Measurements from ENCODE around the gene MYL2.

The MYL2 gene

DNA sequence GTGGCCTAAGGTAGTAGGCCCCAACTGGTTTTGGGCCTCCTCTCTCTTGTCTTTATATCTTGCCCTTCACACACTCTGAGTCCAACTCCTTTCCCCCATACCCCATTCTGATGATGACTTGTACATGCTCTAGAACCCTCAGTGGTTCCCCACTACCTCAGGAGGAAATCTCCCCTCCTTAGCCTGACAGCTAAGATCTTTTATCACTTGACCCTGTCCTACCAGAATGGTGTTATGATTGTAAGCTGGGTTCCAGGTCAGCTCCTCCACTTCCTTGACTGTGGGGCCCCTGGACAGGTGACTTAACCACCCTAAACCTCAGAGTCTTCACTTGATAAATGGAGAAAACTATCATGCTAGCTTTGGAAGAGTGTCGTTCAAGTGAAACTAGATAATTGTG lies 9.4 kb upstream of the MYL2 start:
- no peak for DNase-seq

DNA sequence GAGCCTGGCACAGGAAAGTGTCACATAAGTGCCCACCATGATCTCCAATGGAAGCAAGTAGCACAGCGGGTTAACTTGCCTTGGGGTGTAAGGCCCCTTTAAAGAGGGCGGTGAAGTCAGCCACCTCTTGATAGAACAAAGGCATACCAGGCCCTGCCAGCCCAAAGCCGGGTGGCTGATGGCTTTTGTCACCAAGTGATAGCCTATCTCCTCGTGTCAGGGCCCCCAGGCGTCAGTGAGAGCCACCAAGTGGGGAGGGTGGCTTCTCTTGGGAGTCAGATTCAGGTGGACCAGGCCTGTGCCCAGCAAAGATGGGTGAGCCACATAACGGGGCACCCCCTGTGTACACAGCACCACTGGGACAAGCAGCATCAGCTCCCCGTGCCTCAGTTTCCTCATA lies 8.3 kb upstream of the MYL2 start:
- DNase-seq, result no peak

DNA sequence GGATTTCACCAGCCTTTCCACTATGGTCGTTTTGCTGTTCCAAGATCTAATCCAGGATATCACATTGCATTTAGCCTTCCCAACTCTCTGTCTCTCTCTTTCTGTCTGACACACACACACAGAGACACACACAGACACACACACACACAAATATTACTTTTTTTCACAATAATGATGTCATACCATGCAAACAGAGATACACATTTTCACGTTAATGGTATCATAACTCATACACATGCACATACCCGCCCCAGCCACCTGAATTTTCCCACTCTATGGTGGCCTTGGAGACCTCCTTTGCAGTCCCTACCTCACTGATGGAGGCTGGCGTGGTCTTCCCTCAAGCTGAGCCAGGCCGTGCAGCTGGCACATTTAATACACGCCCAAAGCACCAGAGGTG lies 7.2 kb upstream of the MYL2 start:
- DNase-seq, result no peak

DNA sequence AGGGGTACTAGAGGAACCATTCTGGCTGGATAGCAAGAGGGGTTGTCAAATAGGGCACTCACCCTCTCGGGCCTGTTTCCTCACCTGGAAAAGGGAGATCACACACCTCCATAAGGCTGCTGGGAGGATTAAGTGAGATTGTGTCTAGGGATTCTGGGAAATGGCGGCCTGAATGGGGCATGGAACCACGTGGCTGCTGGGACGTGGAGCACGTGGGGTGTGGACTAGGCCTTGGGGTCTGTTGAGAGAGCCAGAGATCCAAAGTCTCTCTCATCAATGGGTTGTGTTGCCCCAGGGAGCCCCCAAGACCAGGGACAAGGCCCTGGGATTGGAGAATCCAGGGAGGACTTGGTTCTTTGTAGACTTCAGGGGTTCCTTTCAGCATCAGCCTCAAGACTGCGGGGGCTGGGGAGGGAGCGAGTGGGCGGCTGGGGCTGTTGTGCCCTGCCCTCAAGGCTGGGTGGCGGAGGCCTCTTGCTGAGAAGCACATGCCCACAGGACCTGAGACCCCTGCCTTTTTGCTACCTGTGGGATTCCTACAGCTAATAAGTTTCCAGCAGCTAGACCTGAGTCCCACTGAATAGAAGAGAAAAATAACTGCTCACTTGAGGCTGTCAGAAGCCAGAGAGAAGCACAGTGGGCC lies 3.4 kb upstream of the MYL2 start:
- DNase-seq, result no peak

DNA sequence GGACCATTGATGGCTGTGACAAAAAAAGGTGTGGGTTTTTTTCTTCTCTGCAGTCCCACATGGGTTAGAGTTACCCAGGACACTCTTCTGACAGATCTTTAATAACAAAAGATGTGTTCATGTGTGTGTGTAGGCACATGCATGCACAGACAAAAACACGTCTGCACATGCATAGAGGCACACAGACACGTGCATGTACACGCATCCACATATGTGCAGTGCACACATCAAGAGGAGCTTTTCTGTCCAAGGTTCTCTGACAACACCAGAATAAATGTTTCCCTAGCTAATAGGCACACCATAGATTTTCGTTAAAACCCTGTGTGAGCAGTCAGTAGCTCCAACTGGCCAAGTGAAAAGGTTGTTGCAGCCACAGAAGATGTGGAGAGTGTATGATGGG lies 2.8 kb upstream of the MYL2 start:
- no peak for DNase-seq

DNA sequence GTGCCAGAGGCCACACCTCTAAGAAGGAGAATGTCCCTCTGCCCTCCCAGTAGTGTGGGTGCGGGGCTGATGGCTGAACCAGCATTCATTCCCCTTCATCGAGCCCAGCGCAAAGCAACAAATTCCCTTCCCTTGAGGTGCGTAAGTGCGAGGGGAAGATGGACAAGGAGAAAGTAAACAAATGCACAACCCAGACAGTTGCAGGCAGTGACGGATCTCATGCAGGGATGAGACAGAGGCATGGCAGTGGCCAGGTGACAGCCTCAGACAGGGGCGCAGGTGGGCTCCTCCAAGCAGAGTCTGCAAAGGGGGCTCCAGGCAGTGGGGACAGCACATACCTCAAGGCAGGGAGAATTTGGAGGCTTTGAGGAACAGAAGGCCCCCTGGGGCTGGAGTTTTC lies 2.3 kb upstream of the MYL2 start:
- no peak for DNase-seq

DNA sequence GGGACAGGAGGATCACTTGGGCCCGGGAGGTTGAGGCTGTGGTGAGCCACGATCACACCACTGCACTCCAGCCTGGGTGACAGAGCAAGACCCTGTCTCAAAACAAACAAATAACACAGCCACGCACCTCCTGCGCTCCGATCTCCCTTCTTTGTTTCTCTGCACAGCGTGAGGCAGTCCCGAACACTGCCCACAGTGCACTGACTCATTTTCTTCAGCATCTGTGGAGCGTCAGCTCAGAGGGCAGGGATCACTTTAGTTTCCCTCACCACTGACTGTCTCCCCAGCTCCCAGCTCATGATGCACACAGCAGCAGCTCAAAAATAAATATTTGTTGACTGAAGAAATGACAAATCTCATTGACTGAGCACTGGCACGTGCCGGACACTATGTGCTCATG lies 883 bp upstream of the MYL2 start:
- no peak for DNase-seq

DNA sequence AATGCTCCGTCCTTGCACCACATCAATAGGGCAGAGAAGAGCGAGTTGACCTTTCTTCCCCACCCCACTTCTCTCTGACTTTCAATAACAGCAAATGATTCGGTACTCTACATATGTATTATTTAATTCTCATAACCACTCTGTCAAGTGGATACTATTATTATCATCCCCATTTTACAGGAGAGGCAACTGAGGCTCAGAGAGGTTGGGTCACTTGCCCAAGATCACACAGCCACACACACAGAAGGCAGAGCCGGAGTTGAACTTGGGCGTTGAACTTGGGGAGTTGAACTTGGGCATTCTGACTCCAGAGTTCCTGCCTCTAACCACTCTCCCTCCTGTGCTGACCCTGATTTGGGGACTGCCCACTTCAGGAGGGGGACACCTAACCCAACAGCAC lies 659 bp downstream of the MYL2 start:
- DNase-seq, result no peak

DNA sequence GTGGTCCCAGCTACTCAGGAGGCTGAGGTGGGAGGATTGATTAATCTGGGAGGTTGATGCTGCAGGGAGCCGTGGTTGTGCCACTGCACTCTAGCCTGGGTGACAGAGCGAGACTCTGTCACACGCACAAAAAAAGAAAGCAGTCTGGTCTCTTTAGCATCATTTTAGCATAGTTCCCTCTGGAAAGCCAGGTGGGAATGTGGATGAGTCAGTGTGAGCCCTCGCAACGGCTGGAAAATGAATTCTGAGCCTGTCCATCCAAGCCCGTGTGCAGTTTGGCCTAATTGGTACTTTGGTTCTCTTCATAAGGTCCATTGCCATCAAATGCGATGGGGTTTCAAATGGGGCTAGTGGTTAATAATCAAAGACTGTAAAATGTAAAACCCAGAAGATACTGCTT lies 2.4 kb downstream of the MYL2 start:
- no peak for DNase-seq

DNA sequence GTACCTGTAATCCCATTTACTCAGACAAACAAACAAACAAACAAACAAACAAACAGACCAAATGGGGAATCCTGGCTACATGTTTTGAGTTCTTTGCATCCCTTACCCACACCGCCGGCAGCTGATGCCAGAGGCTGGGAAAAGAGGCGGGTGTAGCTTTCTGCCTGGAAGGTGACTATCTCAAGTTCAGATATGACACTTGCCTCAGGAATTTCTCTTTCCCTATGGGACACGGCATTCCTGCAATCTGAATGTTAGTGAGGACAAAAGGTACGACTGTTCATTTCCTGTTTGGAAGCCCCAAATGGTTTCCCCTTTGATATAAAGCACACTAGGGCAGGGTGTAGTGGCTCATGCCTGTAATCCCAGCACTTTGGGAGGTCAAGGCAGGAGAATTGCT lies 2.9 kb downstream of the MYL2 start:
- DNase-seq, result no peak

DNA sequence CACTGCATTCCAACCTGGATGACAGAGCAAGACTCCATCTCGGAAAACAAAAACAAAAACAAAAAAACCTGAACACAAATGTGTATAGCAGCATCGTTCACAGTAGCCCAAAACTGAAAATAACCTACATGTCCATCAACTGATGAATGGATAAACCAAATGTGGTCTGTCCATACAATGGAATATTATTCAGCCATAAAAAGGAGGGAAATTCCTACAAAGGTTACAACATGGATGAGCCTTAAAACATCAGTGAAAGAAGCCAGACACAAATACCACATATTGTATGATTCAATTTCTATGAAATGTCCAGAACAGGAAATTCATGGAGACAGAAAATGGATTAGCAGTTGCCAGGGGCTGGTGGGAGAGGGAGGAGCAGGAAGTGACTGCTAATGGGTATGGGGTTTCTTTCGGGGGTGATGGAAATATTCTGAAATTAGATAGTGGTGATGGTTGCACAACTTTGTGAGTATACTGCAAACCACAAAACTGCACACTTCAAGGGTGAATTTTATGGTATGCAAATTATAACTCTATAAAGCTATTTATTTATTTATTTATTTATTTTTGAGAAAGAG lies 4.0 kb downstream of the MYL2 start:
- DNase-seq, result no peak

DNA sequence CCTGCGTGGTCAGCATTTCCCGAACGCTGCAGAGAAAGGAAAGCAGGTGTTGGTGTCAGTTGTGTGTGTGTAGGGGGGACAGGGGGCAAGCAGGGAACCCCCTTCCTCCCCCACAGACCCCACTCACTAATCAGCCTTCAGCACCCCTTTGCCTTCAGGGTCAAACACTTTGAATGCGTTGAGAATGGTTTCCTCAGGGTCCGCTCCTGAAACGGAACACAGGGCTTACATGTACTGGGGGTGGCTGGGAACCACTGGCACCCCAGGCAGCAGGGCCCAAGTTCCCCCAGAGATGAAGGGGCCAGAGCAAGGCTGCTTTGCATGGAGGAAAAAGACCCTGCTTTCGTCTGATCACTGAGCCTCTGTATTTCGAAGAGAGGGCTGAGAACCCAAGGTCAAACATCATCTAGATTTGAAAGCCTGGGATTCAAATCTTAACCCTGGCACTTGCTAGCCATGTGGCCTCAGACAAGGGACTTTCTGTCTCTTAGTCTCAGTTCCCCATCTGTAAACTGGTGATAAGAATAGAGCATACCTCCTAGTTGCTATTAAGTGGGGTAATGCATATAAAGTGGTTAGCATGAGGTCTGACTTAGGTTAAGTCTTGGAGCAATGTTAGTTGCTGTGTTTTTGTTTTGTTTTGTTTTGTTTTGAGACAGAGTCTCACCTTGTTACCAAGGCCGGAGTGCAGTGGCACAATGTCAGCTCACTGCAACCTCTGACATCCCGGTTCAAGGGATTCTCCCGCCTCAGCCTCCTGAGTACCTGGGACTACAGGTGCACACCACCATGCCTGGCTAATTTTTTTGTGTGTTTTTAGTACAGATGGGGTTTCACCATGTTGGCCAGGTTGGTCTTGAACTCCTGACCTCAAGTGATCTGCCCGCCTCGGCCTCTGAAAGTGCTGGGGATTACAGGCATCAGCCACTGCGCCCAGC lies 7.0 kb downstream of the MYL2 start:
- DNase-seq, result no peak

DNA sequence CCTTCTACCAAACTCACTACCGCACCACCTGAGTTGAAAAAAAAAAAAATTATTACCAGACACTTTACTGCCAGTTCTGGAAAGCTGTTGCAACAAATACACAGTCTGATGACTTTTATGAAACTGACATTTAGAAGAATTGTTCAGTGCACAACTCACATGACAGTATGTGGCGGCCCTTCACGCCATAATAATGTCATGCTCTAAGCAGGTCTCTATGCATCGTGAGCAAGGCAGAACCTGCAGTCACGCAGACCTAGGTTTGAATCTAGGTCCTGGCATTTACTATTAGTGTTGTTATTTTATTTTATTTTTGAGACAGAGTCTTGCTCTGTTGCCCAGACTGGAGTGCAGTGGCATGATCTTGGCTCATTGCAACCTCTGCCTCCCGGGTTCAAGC lies 8.1 kb downstream of the MYL2 start:
- no peak for DNase-seq

DNA sequence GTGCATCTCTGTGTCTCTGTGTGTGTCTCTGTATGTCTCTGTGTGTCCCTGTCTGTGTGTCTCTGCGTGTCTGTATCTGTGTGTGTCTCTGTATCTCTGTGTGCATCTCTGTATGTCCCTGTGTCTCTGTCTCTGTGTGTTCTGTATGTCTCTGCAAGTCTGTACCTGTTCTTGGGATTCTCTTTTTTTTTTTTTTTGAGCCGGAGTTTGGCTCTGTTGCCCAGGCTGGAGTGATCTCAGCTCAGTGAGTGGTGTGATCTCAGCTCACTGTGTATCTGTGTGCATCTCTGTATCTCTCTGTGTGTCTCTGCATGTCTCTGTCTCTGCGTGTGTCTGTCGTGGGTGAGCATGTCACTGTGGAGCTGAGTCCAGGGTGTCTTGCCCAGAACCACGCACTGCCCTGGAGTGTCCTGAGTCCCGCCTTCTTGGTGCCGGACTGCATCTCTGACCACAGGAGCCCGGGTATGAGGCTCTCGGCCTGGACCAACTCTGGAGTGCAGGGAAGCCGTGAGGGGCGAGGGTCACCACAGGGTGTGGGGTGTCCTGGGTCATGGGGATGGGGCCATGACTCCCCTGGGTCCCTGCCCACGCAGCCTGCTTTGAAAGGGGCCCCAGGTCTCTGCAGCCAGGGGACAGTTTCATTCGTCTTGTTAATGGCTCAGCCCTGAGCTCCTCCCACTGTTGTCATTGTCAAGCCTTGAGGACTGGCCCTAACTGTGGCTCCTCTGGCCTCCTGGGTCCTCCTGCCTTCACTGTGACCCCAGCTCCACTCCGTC lies 11.8 kb downstream of the MYL2 start:
- no peak for DNase-seq

DNA sequence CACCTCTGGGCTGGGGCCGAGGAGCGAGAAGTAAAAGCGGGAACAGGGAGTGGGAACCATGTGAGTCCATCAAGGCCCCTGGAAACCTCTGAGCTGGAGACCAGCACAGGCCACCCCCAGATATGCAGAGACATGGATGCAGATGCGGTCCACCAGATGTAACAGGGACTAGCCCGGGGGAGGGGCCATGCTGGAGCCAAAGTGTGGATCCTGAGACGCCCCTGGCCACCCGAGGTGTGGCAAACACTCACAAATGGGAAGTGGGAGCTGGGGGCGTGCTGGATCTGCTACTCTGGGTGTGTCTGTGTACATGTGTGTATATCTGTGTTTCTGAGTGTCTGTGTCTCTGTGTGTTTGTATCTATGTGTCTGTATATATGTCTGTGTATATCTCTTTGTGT lies 12.8 kb downstream of the MYL2 start:
- no peak for DNase-seq

DNA sequence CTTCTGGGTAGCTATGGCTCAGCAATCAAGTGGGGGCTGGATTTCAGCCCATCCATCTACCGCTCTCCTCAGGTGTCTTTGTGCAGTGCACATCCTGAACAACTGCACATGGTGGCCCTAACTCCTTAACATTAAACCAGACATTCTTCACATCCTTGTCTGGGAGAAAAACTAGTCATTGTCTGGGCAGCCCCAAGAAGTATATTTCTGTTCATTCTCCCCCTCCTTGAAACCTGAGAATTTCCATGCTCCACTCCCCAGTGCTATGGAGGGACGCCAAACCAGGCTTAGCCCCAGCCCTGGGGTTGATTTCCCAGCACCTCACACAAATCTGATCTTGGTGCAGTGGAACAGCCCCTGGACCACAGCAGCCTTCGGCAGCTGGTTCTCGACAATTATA lies 13.4 kb downstream of the MYL2 start:
- DNase-seq, result no peak

DNA sequence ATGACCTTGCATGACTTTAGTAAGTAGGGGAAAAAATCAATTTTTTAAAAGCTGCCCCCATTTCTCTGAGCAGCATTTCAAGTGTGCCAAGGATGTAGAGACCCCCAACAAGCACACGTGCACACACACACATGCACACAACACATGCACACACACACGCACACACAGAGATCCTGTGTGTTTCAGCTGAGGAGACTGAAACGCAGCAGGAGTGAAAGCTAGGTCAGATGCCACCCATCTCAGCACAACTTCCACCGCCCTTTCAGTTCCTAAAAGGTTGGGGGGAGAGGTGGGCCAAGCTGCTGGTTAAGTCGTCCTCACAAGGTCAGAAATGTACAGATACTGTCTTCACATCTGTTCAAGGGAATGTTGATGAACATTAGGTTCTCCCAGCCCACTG lies 13.9 kb downstream of the MYL2 start:
- no peak for DNase-seq

DNA sequence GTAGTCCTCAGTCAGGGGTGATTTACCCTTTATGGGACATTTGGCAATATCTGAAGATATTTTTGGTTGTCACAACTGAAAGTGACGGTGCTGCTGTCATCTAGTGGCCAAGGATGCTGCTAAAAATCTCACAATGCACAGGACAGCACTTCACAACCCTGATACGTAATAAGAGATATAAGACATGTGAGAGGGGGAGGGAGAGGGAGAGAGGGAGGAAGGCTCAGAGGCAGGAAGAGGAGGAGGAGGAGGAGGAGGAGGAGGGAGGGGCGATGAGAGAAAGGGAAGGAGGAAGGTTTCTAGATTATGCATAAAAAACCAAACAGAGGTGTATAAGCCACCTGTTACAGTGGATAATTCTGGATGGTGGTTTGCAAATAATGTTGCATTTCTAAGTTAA lies 14.3 kb downstream of the MYL2 start:
- no peak for DNase-seq

DNA sequence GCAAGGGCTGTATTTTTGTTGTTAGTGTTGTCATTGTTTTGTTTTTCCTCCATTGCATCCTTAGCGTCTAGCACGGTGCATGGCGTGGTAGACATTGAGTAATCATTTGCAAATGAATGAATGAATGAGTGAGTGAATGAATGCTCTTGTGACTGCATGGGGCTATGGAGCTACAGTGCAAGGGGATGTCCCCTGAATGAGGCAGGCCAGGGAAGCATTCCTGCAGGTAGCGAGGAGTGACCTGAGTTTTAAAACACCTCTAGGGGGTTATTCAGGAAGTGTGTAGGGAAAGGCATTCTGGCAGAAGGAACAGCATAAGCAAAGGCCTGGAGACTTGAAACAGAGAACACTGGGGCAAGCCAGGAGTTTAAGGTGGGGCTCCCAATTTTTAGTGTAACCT lies 16.9 kb downstream of the MYL2 start:
- no peak for DNase-seq

DNA sequence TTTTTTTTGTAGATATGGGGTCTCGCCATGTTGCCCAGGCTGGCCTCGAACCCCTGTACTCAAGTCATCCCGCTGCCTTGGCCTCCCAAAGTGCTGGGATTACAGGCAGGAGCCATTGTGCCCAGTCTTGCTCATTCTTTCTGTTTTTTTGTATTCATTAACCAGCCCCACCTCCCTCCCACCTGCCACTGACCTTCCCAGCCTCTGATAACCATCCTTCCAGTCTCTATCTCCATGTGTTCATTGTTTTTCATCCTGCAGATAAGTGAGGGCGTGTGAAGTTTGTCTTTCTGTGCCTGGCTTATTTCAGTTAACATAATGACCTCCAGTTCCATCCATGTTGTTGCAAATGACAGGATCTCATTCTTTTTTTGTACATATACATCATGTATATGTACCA lies 19.0 kb downstream of the MYL2 start:
- no peak for DNase-seq

DNA sequence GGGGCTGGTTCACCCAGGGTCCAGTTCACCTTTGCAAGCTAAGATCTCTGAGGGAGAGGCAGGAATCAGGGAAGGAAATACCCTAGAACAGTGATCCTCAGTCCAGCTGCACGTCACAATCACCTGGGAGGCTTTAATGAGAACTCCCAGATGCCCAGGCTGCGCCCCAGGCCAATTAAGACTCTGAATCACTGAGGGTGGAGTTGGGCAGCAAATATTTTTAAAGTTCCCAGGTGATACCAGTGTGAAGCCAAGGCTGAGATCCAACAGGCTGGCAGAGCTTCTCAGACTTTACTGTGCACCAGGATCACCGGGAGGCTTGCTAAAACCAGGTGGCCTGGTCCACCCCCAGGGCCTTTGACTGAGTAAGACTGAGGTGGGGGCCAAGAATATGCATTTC lies 23.8 kb downstream of the MYL2 start:
- no peak for DNase-seq

DNA sequence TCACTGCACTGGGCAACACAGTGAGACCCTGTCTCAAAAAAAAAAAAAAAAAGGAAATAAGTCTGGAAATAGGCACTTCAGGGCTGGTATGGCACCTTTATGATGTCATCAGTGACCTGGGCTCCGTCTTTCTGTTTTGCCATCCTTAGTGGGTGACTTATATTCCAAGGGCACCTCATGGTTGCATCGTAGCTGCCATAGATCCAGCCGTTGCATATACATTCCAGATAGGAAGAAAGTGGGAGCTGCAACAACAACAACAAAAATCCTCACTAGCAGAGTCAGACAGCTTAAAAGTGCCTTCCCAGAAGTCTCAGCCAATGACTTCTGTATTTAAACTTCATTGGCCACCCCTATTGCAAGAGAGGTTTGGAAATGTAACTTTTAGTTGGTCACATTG lies 26.4 kb downstream of the MYL2 start:
- DNase-seq, result no peak

DNA sequence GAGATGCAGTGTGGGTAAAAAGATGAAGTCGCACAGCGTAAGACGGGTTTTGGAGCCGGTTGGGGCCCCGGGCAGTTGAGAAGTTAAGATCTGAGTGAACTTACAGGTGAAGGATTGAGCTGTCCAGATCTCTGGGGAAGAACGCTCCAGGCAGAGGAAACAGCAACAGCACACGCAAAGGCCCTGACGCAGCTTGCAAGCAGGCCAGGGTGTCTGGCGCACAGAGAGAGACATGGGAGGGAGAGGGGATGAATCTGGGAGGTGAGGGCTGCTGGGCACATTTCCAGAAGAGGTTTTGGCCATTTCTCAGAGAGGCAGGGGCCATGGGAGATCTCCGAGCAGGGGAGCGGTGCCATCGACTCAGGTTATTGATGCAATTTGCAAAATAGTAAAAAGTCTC lies 31.0 kb downstream of the MYL2 start:
- DNase-seq, result no peak

Data from kidney glomerular epithelial cell (primary cell).